A549 (cell line): ENCODE measurements around the gene CC2D1B. TPM values are rescaled to one million over a fixed set of nuclear protein-coding genes. Genes with fewer than 3 reads are reported as not detected.

Source experiments
- ATAC-seq, 2 experiments: fragments of 200-7000 bp in 1 of 2; fragments of >200 bp in 1 of 2; cut with Nextera tagmentation in 1 of 2; cut with Tn5 transposase in 1 of 2; 3 replicates each; pipeline versions ENCODE4 v1.8.0 to v1.9.1; 2018 to 2020; ENCODE audit warnings: mild to moderate bottlenecking in 1 of 2, moderate library complexity in 1 of 2
- CTCF ChIA-PET: fragments of 300-600 bp; sonication (Branson Sonifier 250); formaldehyde crosslinking; extraction: SDS; loops from one replicate; lab custom pipeline; 2021; ENCODE audit warnings: antibody characterized with exemption, inconsistent platforms; lab: Yijun Ruan, JAX
- POLR2A ChIA-PET: fragments of 350-600 bp; formaldehyde crosslinking; extraction: SDS; loops from one replicate; lab custom pipeline; 2021; ENCODE audit warnings: antibody characterized with exemption, inconsistent platforms; lab: Yijun Ruan, JAX
- DNase-seq, 2 experiments: peaks; one replicate each; pipeline versions ENCODE4 v3.0.0 to v3.0.0-alpha.2; 2011 to 2016; ENCODE audit warnings: low read depth in 1 of 2, low spot score in 1 of 2
- FAIRE-seq: peaks from 2 replicates; lab custom pipeline; 2011; peaks lifted over from hg19 to GRCh38; lab: Jason Lieb, UNC
- H3K27ac ChIP-seq, 2 experiments: fragments of >200 bp; sonication (Bioruptor Twin); formaldehyde crosslinking; 3 replicates each; pipeline ENCODE4 v1.5.1; 2016 to 2017
- H3K4me1 ChIP-seq: fragments of >200 bp; sonication (Bioruptor Twin); formaldehyde crosslinking; 3 replicates; pipeline ENCODE4 v1.6.1; 2016
- H3K4me2 ChIP-seq: fragments of >200 bp; sonication (Bioruptor Twin); formaldehyde crosslinking; 3 replicates; pipeline ENCODE4 v1.6.1; 2016
- H3K4me3 ChIP-seq: fragments of >200 bp; sonication (Bioruptor Twin); formaldehyde crosslinking; 3 replicates; pipeline ENCODE4 v1.5.1; 2016
- H3K9me3 ChIP-seq: fragments of >200 bp; sonication (Bioruptor Twin); formaldehyde crosslinking; 3 replicates; pipeline ENCODE4 v1.6.1; 2016
- CBX2 ChIP-seq: fragments of 200-600 bp; sonication (generic); IDR thresholded peaks from 2 replicates; pipeline ENCODE4 v1.6.1; 2016; ENCODE audit warnings: low read depth, mild to moderate bottlenecking, borderline replicate concordance
- CEBPB ChIP-seq, 2 experiments: fragments of >200 bp in 1 of 2; sonication (Bioruptor Twin) in 1 of 2; formaldehyde crosslinking in 1 of 2; IDR thresholded peaks; 2 replicates each; pipeline ENCODE4 v1.6.1; 2012 to 2016
- CHD2 ChIP-seq: fragments of 150-350 bp; IDR thresholded peaks from 2 replicates; pipeline ENCODE4 v1.6.1; 2014; ENCODE audit warnings: low read length; ENCODE audit not compliant: partially characterized antibody
- CHD4 ChIP-seq: fragments of 200-600 bp; sonication (generic); IDR thresholded peaks from 2 replicates; pipeline ENCODE4 v1.6.1; 2016; ENCODE audit warnings: antibody characterized with exemption, mild to moderate bottlenecking, borderline replicate concordance
- CTCF ChIP-seq: fragments of >200 bp; sonication (Bioruptor Twin); formaldehyde crosslinking; IDR thresholded peaks from 3 replicates; pipeline ENCODE4 v1.5.1; 2016
- EHF ChIP-seq: fragments of 250-450 bp; sonication (Bioruptor Pico); IDR thresholded peaks from 2 replicates; pipeline ENCODE4 v1.5.0; 2020; ENCODE audit warnings: mild to moderate bottlenecking
- ESRRA ChIP-seq: fragments of 150-350 bp; IDR thresholded peaks from 2 replicates; pipeline ENCODE4 v1.6.1; 2014; ENCODE audit warnings: mild to moderate bottlenecking, low read length, borderline replicate concordance
- FOSB ChIP-seq: fragments of 250-450 bp; sonication (Bioruptor Pico); IDR thresholded peaks from 2 replicates; pipeline ENCODE4 v1.5.0; 2020; ENCODE audit warnings: mild to moderate bottlenecking, moderate library complexity
- GATA3 ChIP-seq: IDR thresholded peaks from 2 replicates; pipeline ENCODE4 v1.6.1; 2012; ENCODE audit warnings: borderline replicate concordance
- HES2 ChIP-seq: fragments of >200 bp; sonication (Bioruptor Twin); formaldehyde crosslinking; IDR thresholded peaks from 2 replicates; pipeline ENCODE4 v1.6.1; 2016
- HEYL ChIP-seq: fragments of 250-450 bp; sonication (Bioruptor Pico); IDR thresholded peaks from 2 replicates; pipeline ENCODE4 v1.8.0; 2021; ENCODE audit warnings: mild to moderate bottlenecking, moderate library complexity
- HMGXB4 ChIP-seq: fragments of 250-450 bp; sonication (Bioruptor Pico); IDR thresholded peaks from 2 replicates; pipeline ENCODE4 v1.5.0; 2021; ENCODE audit warnings: mild to moderate bottlenecking, moderate library complexity, borderline replicate concordance
- HOXB5 ChIP-seq: fragments of 250-450 bp; sonication (Bioruptor Pico); IDR thresholded peaks from 2 replicates; pipeline ENCODE4 v1.5.0; 2020; ENCODE audit warnings: mild to moderate bottlenecking, moderate library complexity
- MAX ChIP-seq: IDR thresholded peaks from 2 replicates; pipeline ENCODE4 v1.6.1; 2012
- MYC ChIP-seq: IDR thresholded peaks from 2 replicates; pipeline ENCODE4 v1.6.1; 2012; ENCODE audit warnings: mild to moderate bottlenecking, inconsistent platforms, low read length, improper control_type of control experiment, borderline replicate concordance
- NR3C1 ChIP-seq: fragments of >200 bp; sonication (Bioruptor Twin); formaldehyde crosslinking; IDR thresholded peaks from 3 replicates; pipeline ENCODE4 v1.6.1; 2017
- POLR2A ChIP-seq: IDR thresholded peaks from 2 replicates; pipeline ENCODE4 v1.6.1; 2012; ENCODE audit warnings: mild to moderate bottlenecking, low read length
- POLR2AphosphoS2 ChIP-seq: conservative IDR thresholded peaks from 2 replicates; pipeline ENCODE4 v1.6.1; 2012; ENCODE audit warnings: low read length, improper control_type of control experiment, inconsistent platforms
- RARB ChIP-seq: fragments of 250-450 bp; sonication (Bioruptor Pico); IDR thresholded peaks from 2 replicates; pipeline ENCODE4 v1.8.0; 2021; ENCODE audit warnings: mild to moderate bottlenecking, moderate library complexity
- RCOR1 ChIP-seq: fragments of 150-350 bp; IDR thresholded peaks from 2 replicates; pipeline ENCODE4 v1.6.1; 2014; ENCODE audit warnings: antibody characterized with exemption, low read length, low read depth
- RFX5 ChIP-seq: fragments of 450-650 bp; IDR thresholded peaks from 2 replicates; pipeline ENCODE4 v1.7.1; 2014; ENCODE audit warnings: antibody characterized with exemption, mild to moderate bottlenecking, moderate library complexity
- SMC3 ChIP-seq: fragments of >200 bp; sonication (Bioruptor Twin); formaldehyde crosslinking; IDR thresholded peaks from 3 replicates; pipeline ENCODE4 v1.6.1; 2018; ENCODE audit warnings: inconsistent platforms
- TFCP2L1 ChIP-seq: fragments of 250-450 bp; sonication (Bioruptor Pico); IDR thresholded peaks from 2 replicates; pipeline ENCODE4 v1.5.0; 2021; ENCODE audit warnings: mild to moderate bottlenecking
- TP53 ChIP-seq: fragments of 250-450 bp; sonication (Bioruptor Pico); IDR thresholded peaks from 2 replicates; pipeline ENCODE4 v1.5.0; 2021; ENCODE audit warnings: mild to moderate bottlenecking, moderate library complexity
- USF2 ChIP-seq: fragments of 450-650 bp; IDR thresholded peaks from 2 replicates; pipeline ENCODE4 v1.6.1; 2014; ENCODE audit warnings: antibody characterized with exemption
- ZC3H11A ChIP-seq: fragments of 450-650 bp; IDR thresholded peaks from 2 replicates; pipeline ENCODE4 v1.6.1; 2014; ENCODE audit warnings: antibody characterized with exemption, mild to moderate bottlenecking
- ZFP36 ChIP-seq: fragments of 450-650 bp; IDR thresholded peaks from 2 replicates; pipeline ENCODE4 v1.6.1; 2014; ENCODE audit warnings: borderline replicate concordance; ENCODE audit not compliant: partially characterized antibody
- ZSCAN20 ChIP-seq: fragments of 250-450 bp; sonication (Bioruptor Pico); IDR thresholded peaks from 2 replicates; pipeline ENCODE4 v1.8.0; 2022; ENCODE audit warnings: mild to moderate bottlenecking, moderate library complexity
- WGBS: methylation state at CpG from one replicate; pipeline ENCODE4 v1.1.6; 2017; ENCODE audit errors: missing lambda C conversion rate; 5-methylcytosine and 5-hydroxymethylcytosine counted together
- polyA plus RNA-seq, 4 experiments: library from polyadenylated mRNA; depleted of rRNA in 3 of 4; stranded (reverse); fragments of >200 nt; fragmentation: RNase III in 1 of 4; extraction: RNeasy Plus Mini Kit Qiagen cat#74134 plus additional on column Dnase treatment in 1 of 4; gene quantifications; 2 replicates in 3 of 4; 3 replicates in 1 of 4; pipeline ENCODE4 v1.2.3, GENCODE V29; 2011 to 2017

CC2D1B gene
- polyA plus RNA-seq, 2 of the 4 experiments (the other 2 are of a cell fraction) = 9.8 to 18.2 TPM

- H3K27ac ChIP-seq = no peak overlapping the region
- no peak overlapping the region for H3K4me2 ChIP-seq
- TF ChIP-seq FOSB (CRISPR knock-in tag) (no peak), MAX (no peak), CBX2 (no peak), CHD4 (no peak), ESRRA (no peak), ZC3H11A (no peak), CTCF (no peak), TFCP2L1 (no peak), ZFP36 (no peak)
- H3K4me3 ChIP-seq = no peak overlapping the region
- FAIRE-seq (no peak), DNase-seq (no peak), ATAC-seq (peak in 1 of 2 experiments; percentile 34; a peak in 1 of 6 replicates)
- POLR2A ChIA-PET = no interaction called here
- no peaks in the 10 kb centered on the region for H3K9me3 ChIP-seq
- no peaks in the 10 kb centered on the region for H3K4me1 ChIP-seq
- CTCF ChIA-PET = interaction anchor here (0.6 kb wide), 1 partner anchor 650 kb away, joined by 4 read pairs; no protein-coding TSS in a partner anchor
- 93% methylated on average over 10 of the region's 10 CpGs for WGBS
These were observed 47.5 kb upstream of the CC2D1B start for GRCh38 chr1:52413410-52413989.

GRCh38 chr1:52404975-52405338, 39.0 kb upstream of the CC2D1B start:
- Histone ChIP-seq H3K4me2 (peak overlapping the region; percentile 93), H3K4me1 (peaks cover 21% of the 10 kb centered on the region; the same call in 2 of the 3 replicates), H3K4me3 (peak overlapping the region; percentile 93)
- no peak for FAIRE-seq
- 0% methylated on average over 6 of the region's 8 CpGs for WGBS
- POLR2A ChIA-PET = interaction anchor here (0.6 to 1.7 kb wide), 7 partner anchors 38 to 437 kb away, joined by 3 to 10 read pairs (median 4); partner anchors contain the start of genes TUT4 and ZYG11A
- no peak for DNase-seq
- TF ChIP-seq POLR2A (no peak), HMGXB4 (CRISPR knock-in tag) (no peak), HEYL (CRISPR knock-in tag) (no peak), POLR2AphosphoS2 (no peak), TP53 (CRISPR knock-in tag) (no peak), RFX5 (no peak), MYC (no peak), SMC3 (no peak), HES2 (no peak), ZSCAN20 (CRISPR knock-in tag) (no peak), USF2 (no peak), CHD2 (no peak), NR3C1 (no peak), GATA3 (no peak), CEBPB (IDR thresholded peaks at IDR 0.05) (no peak), RARB (CRISPR knock-in tag) (no peak), HOXB5 (CRISPR knock-in tag) (no peak), RCOR1 (no peak), EHF (CRISPR knock-in tag) (no peak)
- TF ChIP-seq, all 56 proteins: peak for 0
- CTCF ChIA-PET = interaction anchor here (0.9 to 1.6 kb wide), 3 partner anchors 13 to 281 kb away, joined by 3 to 4 read pairs (median 3); no protein-coding TSS in a partner anchor
- ATAC-seq = no peak
- H3K9me3 ChIP-seq = no peaks in the 10 kb centered on the region
- H3K27ac ChIP-seq = peak overlapping the region; percentile 93 to 94
